Heart left ventricle (tissue), 16 donors: ENCODE data around the gene URAD. TPM values are rescaled to one million over a fixed set of nuclear protein-coding genes. Genes with fewer than 3 reads are reported as not detected.

Experiments
- ATAC-seq, 4 donors: fragments of 200-7000 bp; cut with Tn5 transposase; one replicate each; pipeline ENCODE4 v1.9.1; 2020 to 2022; ENCODE audit warnings: moderate library complexity in 4 of 4, mild to moderate bottlenecking in 3 of 4, moderate number of reproducible peaks in 1 of 4
- DNase-seq, 5 donors: peaks; one replicate each; pipeline ENCODE4 v3.0.0-alpha.2; 2020
- H3K27ac ChIP-seq, 12 donors: fragments of 200-600 bp; sonication (generic) in 4 of 12; one replicate each; pipeline versions ENCODE4 v1.5.0 to v1.8.0; 2016 to 2022; ENCODE audit warnings: mild to moderate bottlenecking in 2 of 12
- H3K27me3 ChIP-seq, 9 donors: fragments of 200-600 bp; sonication (generic) in 2 of 9; one replicate each; pipeline versions ENCODE4 v1.5.1 to v1.8.0; 2016 to 2022; ENCODE audit warnings: mild to moderate bottlenecking in 3 of 9
- H3K36me3 ChIP-seq, 9 donors: fragments of 200-600 bp; sonication (generic) in 2 of 9; one replicate each; pipeline versions ENCODE4 v1.5.0 to v1.8.0; 2018 to 2022; ENCODE audit warnings: mild to moderate bottlenecking in 2 of 9
- H3K4me1 ChIP-seq, 12 donors: fragments of 200-600 bp; sonication (generic) in 4 of 12; one replicate each; pipeline versions ENCODE4 v1.5.0 to v1.8.0; 2016 to 2022; ENCODE audit warnings: mild to moderate bottlenecking in 3 of 12
- H3K4me3 ChIP-seq, 12 donors: fragments of 200-600 bp; sonication (generic) in 4 of 12; one replicate each; pipeline versions ENCODE4 v1.5.0 to v1.8.0; 2017 to 2022; ENCODE audit warnings: mild to moderate bottlenecking in 9 of 12, moderate library complexity in 4 of 12
- H3K9me3 ChIP-seq, 12 donors: fragments of 200-600 bp; sonication (generic) in 4 of 12; one replicate each; pipeline versions ENCODE4 v1.5.0 to v1.8.0; 2016 to 2022; ENCODE audit warnings: mild to moderate bottlenecking in 1 of 12
- CTCF ChIP-seq, 12 donors: fragments of 200-600 bp; sonication (generic) in 4 of 12; IDR thresholded peaks; one replicate each; pipeline versions ENCODE4 v1.5.0 to v1.8.0; 2018 to 2022; ENCODE audit warnings: antibody characterized with exemption in 12 of 12, mild to moderate bottlenecking in 5 of 12
- POLR2A ChIP-seq, 2 donors: fragments of 450-650 bp; IDR thresholded peaks; one replicate each; pipeline ENCODE4 v1.6.1; 2017; ENCODE audit warnings: antibody characterized with exemption in 2 of 2, mild to moderate bottlenecking in 2 of 2, moderate library complexity in 2 of 2
- WGBS, 4 donors: extraction: QIAGEN DNeasy Blood & Tissue Kit in 2 of 4; methylation state at CpG; one replicate each; pipeline versions ENCODE4 v1.1.5 to v1.1.7; 2013 to 2018; 5-methylcytosine and 5-hydroxymethylcytosine counted together
- intact Hi-C, 10 donors: fragments of 100-400 bp; cut with DNase I; formaldehyde crosslinking; loops; one replicate each; pipeline versions ENCODE4 v1.11.1 to v1.14.2; 2022
- polyA plus RNA-seq, 2 donors: library from polyadenylated mRNA; stranded (reverse); fragments of 200-250 nt; gene quantifications; one replicate each; pipeline ENCODE4 v1.2.3, GENCODE V29; 2013
- total RNA-seq, 9 donors: library from RNA; depleted of rRNA in 2 of 9; stranded (reverse); fragments of >200 nt in 2 of 9; fragmentation: NEBNext Ultra II Directional in 3 of 9; extraction: Animal tissue kit (Norgen Biotek cat#: 25700) in 3 of 9; gene quantifications; one replicate each; pipeline versions ENCODE4 v1.1.0 to v1.2.4, GENCODE V29; 2016 to 2023
- donor health status: ischemic (EF 13 %, LVEDD 7.1; RV severe dilation, severe dysfunction).
- donor health status: healthy with polysubstance abuse.
- donor health status: DM: no; HTN: yes; CAD: no.
- donor health status: DM: no; HTN: no; CAD: no.
- donor health status: ischemic (EF 25% LVEDD 6.9; RV normal size, moderate dysfunction).
- donor health status: ischemic (EF 25% LVEDD 5.7; RV mildly dilated, moderate dysfunction).
- donor health status: healthy.
- donor health status: DM: yes; HTN: yes; CAD: no.
- donor health status: ischemic (EF 35%, LVEDD 5.7; RV mildly dilated, moderate dysfunction).
- donor health status: nonischemic (EF 11% LVEDD 7.7; RV severe dilation, severe dysfunction).
- donor health status: DM: yes; HTN: yes; CAD: no.
- donor health status: PGD.
- donor health status: ischemic (EF 29% LVEDD 5.4; RV normal size, mild dysfunction).
- donor health status: nonischemic (EF 23%, LVEDD 6.1; RV moderate dilation, normal function).

The URAD gene
- total and polyA plus RNA-seq, 11 donors: not detected

DNA sequence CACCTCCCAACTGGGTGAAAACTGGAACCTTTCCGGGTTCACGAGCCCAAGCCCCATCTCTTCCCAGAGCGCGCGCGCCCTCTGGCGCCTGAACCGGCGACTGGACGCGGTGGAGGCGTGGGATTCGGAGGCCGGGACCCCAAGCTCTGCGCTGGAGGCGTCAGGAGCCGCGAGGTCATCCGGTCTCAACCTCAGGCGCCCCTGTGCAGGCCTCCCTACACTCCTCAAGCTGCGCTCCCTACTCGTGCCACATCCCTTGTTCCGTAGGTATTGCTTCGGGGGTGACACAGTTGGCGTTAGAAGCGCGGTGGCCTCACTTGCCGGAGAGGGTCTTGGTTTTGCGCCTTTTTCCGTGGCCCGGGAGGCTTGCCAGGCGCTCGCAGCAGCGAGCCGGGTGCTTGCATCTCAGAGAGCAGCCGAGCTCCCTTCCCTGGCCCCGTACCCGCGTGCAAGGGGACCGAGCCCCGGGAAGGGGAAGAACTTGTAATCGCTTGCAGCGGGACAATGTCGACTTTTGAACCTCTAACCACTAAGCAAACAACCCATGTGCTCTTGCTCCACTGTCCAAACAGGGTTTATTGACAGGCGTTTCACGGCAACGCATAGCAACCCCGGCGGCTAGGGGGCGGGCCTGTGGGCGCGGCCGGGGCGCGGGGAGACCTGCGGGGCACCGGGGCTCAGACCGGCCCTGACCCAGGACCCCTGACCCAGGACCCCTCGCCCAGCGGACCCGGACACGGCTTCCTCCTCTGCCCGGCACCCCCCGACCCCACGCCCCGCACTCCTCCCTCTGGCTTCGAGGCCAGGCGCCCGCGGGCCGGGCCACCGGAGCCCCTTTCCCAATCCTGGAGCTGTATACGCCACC lies 27.9 kb downstream of the URAD start:
- Histone ChIP-seq H3K27me3 (peaks cover 58 to 100% (median 94%) of the 10 kb centered on the region in 9 donors), H3K9me3 (no peaks in the 10 kb centered on the region), H3K36me3 (no peaks in the 10 kb centered on the region), H3K4me3 (peak overlapping the region in 11 of 12 donors; percentile 8 to 44 (median 33)), H3K4me1 (peaks cover 0 to 18% (median 12%) of the 10 kb centered on the region in 12 donors), H3K27ac (no peak overlapping the region)
- WGBS, 4 donors: 1 to 2% (median 1%) methylated on average over 46 to 73 of the region's 73 CpGs
- TF ChIP-seq POLR2A (IDR thresholded peaks at IDR 0.05): no peak
- TF ChIP-seq CTCF (IDR thresholded peaks at IDR 0.05): peak in 9 of 12 donors; percentile 10 to 48 (median 43)
- DNase-seq (no peak), ATAC-seq (peak in 3 of 4 donors; percentile 49 to 74 (median 56))
- intact Hi-C loops: no loop called here

DNA sequence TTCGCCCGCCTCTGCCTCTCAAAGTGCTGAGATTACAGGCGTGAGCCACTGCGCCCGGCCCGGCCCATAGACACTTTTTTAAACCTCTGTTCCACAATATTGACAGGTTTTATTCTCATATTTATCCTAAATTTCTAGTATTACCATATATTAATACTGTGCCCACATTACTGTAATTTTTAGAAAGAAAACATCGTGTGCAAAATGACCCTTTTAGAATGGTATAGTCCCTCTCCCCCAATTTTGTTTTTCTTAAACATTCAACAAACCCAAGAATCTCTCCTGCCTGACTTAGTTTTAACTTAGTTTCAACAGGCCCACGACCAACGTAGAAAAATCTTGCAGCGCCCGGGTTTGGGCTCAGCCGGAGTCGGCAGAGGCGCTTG lies 28.5 kb downstream of the URAD start:
- no peak overlapping the region for H3K27ac ChIP-seq
- intact Hi-C loops: loop anchor here in 4 of 10 donors (10.0 kb wide), 1 partner anchor 125 kb away; no protein-coding TSS in a partner anchor
- WGBS, 4 donors: 5 to 14% (median 8%) methylated on average over 14 of the region's 14 CpGs
- peaks cover 56 to 100% (median 94%) of the 10 kb centered on the region in 9 donors for H3K27me3 ChIP-seq
- DNase-seq (no peak), ATAC-seq (no peak)
- no peaks in the 10 kb centered on the region for H3K36me3 ChIP-seq
- H3K9me3 ChIP-seq: no peaks in the 10 kb centered on the region
- TF ChIP-seq CTCF (IDR thresholded peaks at IDR 0.05): no peak
- TF ChIP-seq POLR2A (IDR thresholded peaks at IDR 0.05): no peak
- peaks cover 0 to 18% (median 12%) of the 10 kb centered on the region in 12 donors for H3K4me1 ChIP-seq
- H3K4me3 ChIP-seq: peak overlapping the region in 9 of 12 donors; percentile 8 to 44 (median 36)

DNA sequence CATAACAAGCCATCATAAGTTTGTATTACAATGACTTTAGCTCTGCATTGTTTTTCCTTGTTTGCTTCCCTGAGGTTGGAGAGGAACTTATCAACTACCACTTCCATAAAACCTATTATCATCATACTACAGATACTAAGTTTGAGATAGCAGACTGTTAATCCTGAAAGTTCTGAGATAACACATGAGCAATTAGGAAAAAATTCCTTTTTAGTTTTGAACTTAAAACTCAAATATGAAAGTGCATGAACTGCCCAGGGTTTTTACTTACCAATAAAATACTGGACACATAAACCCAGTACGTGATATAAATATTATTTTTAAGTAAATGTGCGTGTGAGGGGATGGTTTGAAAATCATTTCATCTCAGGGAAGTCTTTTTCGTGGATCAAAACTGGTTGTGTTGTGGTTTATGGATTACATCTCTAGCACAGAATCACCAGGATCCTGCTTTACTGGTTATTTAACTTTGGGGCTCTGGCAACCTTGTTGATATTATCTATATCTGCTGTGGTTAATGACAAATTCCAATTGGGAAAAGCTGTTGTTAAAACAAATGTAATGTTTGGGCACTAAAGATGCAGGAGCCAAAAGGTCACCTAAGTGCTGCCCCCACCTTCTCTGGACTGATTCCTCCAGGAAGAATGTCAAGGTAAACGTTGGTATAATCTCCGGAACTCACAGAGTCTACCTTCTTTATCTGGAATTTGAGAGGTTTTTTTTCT lies 31.8 kb downstream of the URAD start:
- WGBS, 4 donors: 15 to 27% (median 21%) methylated on average over 5 of the region's 5 CpGs
- TF ChIP-seq POLR2A (IDR thresholded peaks at IDR 0.05) (no peak), CTCF (IDR thresholded peaks at IDR 0.05) (no peak)
- ATAC-seq (no peak), DNase-seq (no peak)
- H3K27me3 ChIP-seq: peaks cover 62 to 100% (median 92%) of the 10 kb centered on the region in 9 donors
- no peak overlapping the region for H3K27ac ChIP-seq
- intact Hi-C loops: loop anchor here in 4 of 10 donors (10.0 kb wide), 1 partner anchor 122 kb away; no protein-coding TSS in a partner anchor
- peaks cover 0 to 33% (median 27%) of the 10 kb centered on the region in 12 donors for H3K4me1 ChIP-seq
- H3K4me3 ChIP-seq: no peak overlapping the region
- no peaks in the 10 kb centered on the region for H3K36me3 ChIP-seq
- no peaks in the 10 kb centered on the region for H3K9me3 ChIP-seq
